ENCODE results near the gene SEMA4B.

The SEMA4B gene

GRCh38 chr15:90208356-90208755, 7.2 kb downstream of the SEMA4B start:
- H3K4me3 ChIP-seq (ENCODE audit: low read length): no peak overlapping the region
- TF ChIP-seq, protein P1, sequence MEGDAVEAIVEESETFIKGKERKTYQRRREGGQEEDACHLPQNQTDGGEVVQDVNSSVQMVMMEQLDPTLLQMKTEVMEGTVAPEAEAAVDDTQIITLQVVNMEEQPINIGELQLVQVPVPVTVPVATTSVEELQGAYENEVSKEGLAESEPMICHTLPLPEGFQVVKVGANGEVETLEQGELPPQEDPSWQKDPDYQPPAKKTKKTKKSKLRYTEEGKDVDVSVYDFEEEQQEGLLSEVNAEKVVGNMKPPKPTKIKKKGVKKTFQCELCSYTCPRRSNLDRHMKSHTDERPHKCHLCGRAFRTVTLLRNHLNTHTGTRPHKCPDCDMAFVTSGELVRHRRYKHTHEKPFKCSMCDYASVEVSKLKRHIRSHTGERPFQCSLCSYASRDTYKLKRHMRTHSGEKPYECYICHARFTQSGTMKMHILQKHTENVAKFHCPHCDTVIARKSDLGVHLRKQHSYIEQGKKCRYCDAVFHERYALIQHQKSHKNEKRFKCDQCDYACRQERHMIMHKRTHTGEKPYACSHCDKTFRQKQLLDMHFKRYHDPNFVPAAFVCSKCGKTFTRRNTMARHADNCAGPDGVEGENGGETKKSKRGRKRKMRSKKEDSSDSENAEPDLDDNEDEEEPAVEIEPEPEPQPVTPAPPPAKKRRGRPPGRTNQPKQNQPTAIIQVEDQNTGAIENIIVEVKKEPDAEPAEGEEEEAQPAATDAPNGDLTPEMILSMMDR (conservative IDR thresholded peaks at IDR 0.05; ENCODE audit: low read length): no peak

DNA sequence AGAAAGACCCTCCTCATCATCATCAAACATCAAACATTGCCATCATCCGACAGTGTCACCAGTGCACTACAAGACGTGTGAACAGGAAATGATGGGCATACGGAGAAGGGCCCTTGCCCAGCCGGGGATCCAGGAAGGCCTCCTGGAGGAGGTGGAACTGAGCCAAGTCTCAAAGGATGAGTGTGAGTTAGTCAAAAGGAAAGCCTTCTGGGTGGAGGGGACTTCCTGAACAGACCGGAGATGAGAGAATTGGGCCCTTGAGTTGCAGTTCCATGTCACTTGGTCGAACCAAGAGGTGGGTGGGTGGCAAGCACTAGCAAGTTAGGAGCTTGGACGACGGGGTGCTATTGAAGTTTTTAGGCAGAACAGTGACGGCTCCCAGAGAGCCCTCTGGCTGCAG, 8.5 kb downstream of the SEMA4B start:
- TF ChIP-seq, protein P1 (conservative IDR thresholded peaks at IDR 0.05; ENCODE audit: low read length): no peak
- H3K4me3 ChIP-seq (ENCODE audit: low read length): no peak overlapping the region
- DNase-seq (ENCODE audit: low read depth): no peak

More at GRCh38 chr15:90208356-90208755, 7.2 kb downstream of the SEMA4B start:
- no peak for DNase-seq (ENCODE audit: low read depth)

- TF ChIP-seq, protein P1 (conservative IDR thresholded peaks at IDR 0.05; ENCODE audit: low read length): no peak
- no peak overlapping the region for H3K4me3 ChIP-seq (ENCODE audit: low read length)
- DNase-seq (ENCODE audit: low read depth): no peak
Measured at GRCh38 chr15:90210593-90210992, 9.5 kb downstream of the SEMA4B start.

- TF ChIP-seq, protein P1 (conservative IDR thresholded peaks at IDR 0.05; ENCODE audit: low read length): no peak
- DNase-seq (ENCODE audit: low read depth): no peak
- no peak overlapping the region for H3K4me3 ChIP-seq (ENCODE audit: low read length)
Measured at GRCh38 chr15:90211009-90211408, 9.9 kb downstream of the SEMA4B start.

DNA sequence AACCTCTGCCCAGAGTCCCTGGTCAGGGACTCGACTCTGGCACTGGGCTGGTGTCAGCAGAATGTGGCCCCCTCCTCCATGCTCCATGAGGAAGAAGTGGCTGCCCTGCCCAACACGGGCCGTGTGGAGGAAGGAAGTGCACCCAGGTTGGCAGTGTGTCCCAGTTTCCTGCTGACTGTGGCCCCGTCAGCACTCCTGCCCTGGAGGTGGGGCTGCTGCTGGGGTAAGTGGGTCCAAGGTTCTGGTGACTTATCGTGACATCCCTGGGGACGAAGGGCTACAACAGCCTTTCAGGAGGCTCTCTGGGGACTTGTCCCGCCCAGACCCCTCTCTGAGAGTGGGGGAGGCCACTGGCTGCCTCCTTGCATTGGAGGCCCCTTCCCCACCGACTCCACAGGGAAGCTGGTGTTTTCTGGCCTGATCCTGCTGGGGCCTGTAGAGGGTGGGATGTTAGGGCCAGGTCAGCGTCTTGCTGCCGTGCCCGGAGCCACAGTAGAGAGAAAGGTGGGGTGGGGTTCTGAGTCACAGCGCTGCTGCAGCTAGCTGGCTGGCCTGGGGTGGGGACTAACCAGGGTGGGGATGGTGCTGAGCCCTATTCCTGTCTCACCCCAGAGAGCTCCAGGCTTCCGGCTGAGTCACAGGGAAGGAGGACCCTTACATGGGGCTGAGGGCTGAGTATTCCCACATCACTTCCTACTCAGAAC, 10.5 kb downstream of the SEMA4B start:
- DNase-seq (ENCODE audit: low read depth): no peak
- TF ChIP-seq, protein P1 (conservative IDR thresholded peaks at IDR 0.05; ENCODE audit: low read length): no peak
- H3K4me3 ChIP-seq (ENCODE audit: low read length): no peak overlapping the region

DNA sequence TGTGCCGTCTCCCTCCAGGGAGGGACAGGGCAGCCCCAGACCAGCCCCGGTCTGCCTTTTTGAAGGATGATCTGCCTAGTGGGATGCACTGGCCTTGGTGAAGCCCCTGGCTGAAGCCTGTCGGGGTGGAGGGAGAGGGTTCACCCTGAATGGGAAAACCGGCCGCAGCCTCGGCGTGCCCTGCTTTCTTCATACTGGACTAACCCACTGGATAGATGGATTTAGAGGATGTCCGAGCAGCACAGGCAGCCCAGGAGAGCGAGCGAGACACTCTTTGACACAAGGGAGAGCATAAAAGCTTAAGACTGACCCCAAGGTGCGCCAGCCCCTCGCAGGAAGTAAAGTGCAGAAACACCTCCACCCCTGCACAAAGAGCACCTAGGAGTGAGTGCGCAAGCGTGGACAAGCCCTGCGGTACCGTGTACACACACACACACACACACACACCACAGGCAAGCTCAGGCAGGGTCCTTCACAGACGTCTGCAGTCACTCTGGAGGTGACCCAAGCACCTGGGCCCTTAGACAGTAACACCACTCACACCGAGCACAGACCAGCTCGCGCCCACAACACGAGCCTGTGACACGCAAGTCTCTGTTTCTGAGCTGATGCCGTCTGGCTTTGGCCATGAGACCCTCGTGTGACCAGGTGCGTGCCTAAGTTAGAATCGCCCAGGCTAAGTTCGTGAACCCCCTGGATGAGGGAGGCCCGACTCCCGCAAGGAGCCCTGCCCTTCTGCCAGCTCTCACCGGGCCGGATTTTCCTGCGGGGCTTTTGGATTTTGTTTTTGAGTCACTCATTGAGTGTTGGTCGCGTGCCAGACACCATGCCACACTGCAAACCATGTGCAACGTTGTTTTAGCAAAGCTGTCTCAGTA, 11.3 kb downstream of the SEMA4B start:
- TF ChIP-seq, protein P1 (conservative IDR thresholded peaks at IDR 0.05; ENCODE audit: low read length): no peak
- DNase-seq (ENCODE audit: low read depth): no peak

More for the DNA sequence above, 11.3 kb downstream of the SEMA4B start:
- H3K4me3 ChIP-seq (ENCODE audit: low read length): no peak overlapping the region

All from AG10803 (cell line).